Heart left ventricle (tissue), 13 donors: ENCODE results near the gene SPINK4.

ENCODE experiments used
- CTCF ChIP-seq, 12 donors: fragments of 200-600 bp; sonication (generic) in 4 of 12; IDR thresholded peaks; one replicate each; pipeline versions ENCODE4 v1.5.0 to v1.8.0; 2018 to 2022; ENCODE audit warnings: antibody characterized with exemption in 12 of 12, mild to moderate bottlenecking in 5 of 12
- POLR2A ChIP-seq, 2 donors: fragments of 450-650 bp; IDR thresholded peaks; one replicate each; pipeline ENCODE4 v1.6.1; 2017; ENCODE audit warnings: antibody characterized with exemption in 2 of 2, mild to moderate bottlenecking in 2 of 2, moderate library complexity in 2 of 2
- donor health status: ischemic (EF 13 %, LVEDD 7.1; RV severe dilation, severe dysfunction).
- donor health status: DM: no; HTN: yes; CAD: no.
- donor health status: DM: no; HTN: no; CAD: no.
- donor health status: ischemic (EF 25% LVEDD 6.9; RV normal size, moderate dysfunction).
- donor health status: ischemic (EF 25% LVEDD 5.7; RV mildly dilated, moderate dysfunction).
- donor health status: ischemic (EF 35%, LVEDD 5.7; RV mildly dilated, moderate dysfunction).
- donor health status: nonischemic (EF 11% LVEDD 7.7; RV severe dilation, severe dysfunction).
- donor health status: DM: yes; HTN: yes; CAD: no.
- donor health status: PGD.
- donor health status: ischemic (EF 29% LVEDD 5.4; RV normal size, mild dysfunction).
- donor health status: nonischemic (EF 23%, LVEDD 6.1; RV moderate dilation, normal function).

DNA sequence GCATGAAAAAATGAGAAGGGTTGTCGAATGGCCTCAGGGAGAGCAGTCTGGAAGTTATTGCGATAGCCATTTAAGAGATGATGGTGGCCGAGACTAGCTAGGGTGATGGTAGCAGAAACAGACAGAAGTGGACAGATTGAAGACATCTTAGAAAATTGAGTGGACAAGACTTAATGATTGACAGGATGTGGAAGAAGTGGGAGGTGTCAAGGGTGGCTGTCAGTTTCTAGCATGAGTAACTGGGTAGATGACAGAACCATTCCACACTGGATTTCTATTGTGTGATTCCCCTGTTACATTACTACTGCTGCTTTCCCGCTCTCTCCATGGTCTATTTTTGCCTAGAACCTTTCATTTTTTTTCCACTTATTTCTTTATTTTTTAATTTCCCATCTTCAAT, 37.5 kb downstream of the SPINK4 start:
- no peak for TF ChIP-seq CTCF (IDR thresholded peaks at IDR 0.05)
- TF ChIP-seq POLR2A (IDR thresholded peaks at IDR 0.05), result no peak
